K562 (cell line): Measurements from ENCODE around the gene PTGR2. TPM values are rescaled to one million over a fixed set of nuclear protein-coding genes. Genes with fewer than 3 reads are reported as not detected.

Source experiments
- CHD2 ChIP-seq: IDR thresholded peaks from 2 replicates; pipeline ENCODE4 v1.6.1; 2011; ENCODE audit warnings: low read depth, low read length
- ELF2 ChIP-seq: fragments of 250-450 bp; sonication (Bioruptor Pico); IDR thresholded peaks from 2 replicates; pipeline ENCODE4 v1.5.0; 2021; ENCODE audit warnings: mild to moderate bottlenecking
- FOXJ2 ChIP-seq: fragments of 200-800 bp; sonication (Bioruptor generic); IDR thresholded peaks from 2 replicates; pipeline ENCODE4 v1.6.1; 2016; ENCODE audit warnings: missing genetic modification characterization, missing compliant biosample characterization
- HNRNPH1 ChIP-seq: fragments of 200-400 bp; formaldehyde crosslinking; optimal IDR thresholded peaks from 2 replicates; pipeline ENCODE3; 2017; ENCODE audit warnings: low read depth, mild to moderate bottlenecking, low read length, moderate library complexity
- SIX5 ChIP-seq, 2 experiments: IDR thresholded peaks; 2 replicates each; pipeline ENCODE4 v1.6.1; 2011; ENCODE audit warnings: low read length in 2 of 2, borderline replicate concordance in 1 of 2, low read depth in 1 of 2, mild to moderate bottlenecking in 1 of 2, moderate library complexity in 1 of 2; ENCODE audit not compliant: insufficient read depth in 1 of 2
- SMAD4 ChIP-seq: fragments of 250-450 bp; sonication (Bioruptor Pico); conservative IDR thresholded peaks from 2 replicates; pipeline ENCODE4 v1.8.0; 2021; ENCODE audit warnings: inconsistent platforms, mild to moderate bottlenecking, moderate library complexity
- ZBTB8A ChIP-seq: fragments of 450-650 bp; IDR thresholded peaks from 2 replicates; pipeline ENCODE4 v1.6.1; 2018; ENCODE audit warnings: mild to moderate bottlenecking, moderate library complexity; ENCODE audit not compliant: partially characterized antibody
- ZNF324 ChIP-seq: fragments of 250-450 bp; sonication (Bioruptor Pico); IDR thresholded peaks from 2 replicates; pipeline ENCODE4 v1.4.0; 2020; ENCODE audit warnings: mild to moderate bottlenecking
- polyA plus RNA-seq, 8 experiments: library from polyadenylated mRNA; depleted of rRNA in 4 of 8; stranded (reverse) in 5 of 8; unstranded in 3 of 8; fragments of >200 nt; fragmentation: Nextera tagmentation in 2 of 8; fragmentation: Illumina TruSeq in 1 of 8; extraction: Ambion mirVana in 2 of 8; extraction: Trizol in 1 of 8; gene quantifications; 2 replicates each; pipeline versions ENCODE4 v1.2.1 to v1.2.3, GENCODE V29; 2011 to 2014; ENCODE audit warnings: inconsistent platforms in 1 of 8, missing spikeins in 1 of 8
- total RNA-seq, 7 experiments: library from RNA; depleted of rRNA in 6 of 7; stranded (reverse); fragments of >200 nt in 6 of 7; fragmentation: Illumina TruSeq in 2 of 7; extraction: Trizol in 2 of 7; gene quantifications; 2 replicates each; pipeline versions ENCODE4 v1.2.1 to v1.2.3, GENCODE V29; 2011 to 2021; ENCODE audit warnings: low replicate concordance in 1 of 7
- TF ChIP-seq, protein P1 (sequence below): fragments of 450-650 bp; IDR thresholded peaks from 2 replicates; pipeline ENCODE4 v1.6.1; 2016; ENCODE audit warnings: mild to moderate bottlenecking, moderate library complexity
- TF ChIP-seq, protein P2 (sequence below): IDR thresholded peaks from 2 replicates; pipeline ENCODE4 v1.6.1; 2011; ENCODE audit warnings: borderline replicate concordance, low read depth, mild to moderate bottlenecking, moderate library complexity, low read length; ENCODE audit not compliant: insufficient read depth, poor library complexity, severe bottlenecking
- TF ChIP-seq, protein P3 (sequence below): conservative IDR thresholded peaks from 2 replicates; pipeline ENCODE4 v1.6.1; 2011; ENCODE audit warnings: low read depth, mild to moderate bottlenecking, low read length; ENCODE audit not compliant: control insufficient read depth

Gene PTGR2
- total and polyA plus RNA-seq, 9 of the 15 experiments (the other 6 are each of a cell fraction or from before 2014, with no cell fraction given): 7.4 to 23.0 (median 13.0) TPM

DNA sequence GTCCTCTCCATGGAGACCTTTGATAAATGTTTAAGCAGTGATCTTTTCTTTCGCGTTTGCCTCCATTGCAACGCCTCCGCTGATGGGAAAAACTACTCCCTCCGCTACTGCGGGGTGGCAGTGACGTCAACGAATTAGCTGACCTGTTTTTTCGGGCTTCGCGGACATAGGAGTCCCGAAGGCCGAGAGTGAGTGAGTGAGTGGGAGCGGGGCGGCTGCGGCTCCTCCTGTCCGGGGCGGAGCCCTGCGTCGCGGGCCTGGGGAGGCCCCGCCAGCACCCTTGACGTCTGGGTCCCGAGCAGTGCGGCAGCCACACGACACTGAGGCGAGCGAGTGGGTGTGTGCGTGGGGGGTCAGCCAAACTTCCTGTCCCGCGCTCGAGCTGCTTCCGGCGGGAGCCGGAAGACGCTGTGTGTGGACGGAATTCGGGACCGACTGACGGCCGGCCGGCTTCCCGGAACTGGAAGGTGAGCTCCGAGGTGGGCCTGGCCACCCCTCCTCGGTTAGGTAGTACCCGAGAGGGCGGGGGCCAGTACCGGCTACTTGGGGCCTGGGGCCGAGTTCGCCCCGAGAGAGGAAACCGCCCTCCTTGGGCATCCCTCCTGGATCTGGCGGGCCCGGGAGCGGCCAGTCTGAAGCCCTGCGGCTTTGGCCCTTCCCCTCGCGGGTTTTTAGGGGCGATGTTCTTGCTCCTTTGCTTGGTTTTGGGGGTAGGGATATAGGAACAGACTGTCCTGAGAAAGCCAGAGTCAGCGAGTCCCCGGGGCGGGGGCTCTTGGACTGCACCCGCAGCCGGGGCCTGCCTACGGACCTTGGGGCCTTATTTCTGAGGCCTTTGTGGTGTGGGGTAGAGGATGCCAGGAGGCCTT is 35.1 kb downstream of the PTGR2 start, which contains the start of gene ZNF410 (continued):
- TF ChIP-seq, protein P1, sequence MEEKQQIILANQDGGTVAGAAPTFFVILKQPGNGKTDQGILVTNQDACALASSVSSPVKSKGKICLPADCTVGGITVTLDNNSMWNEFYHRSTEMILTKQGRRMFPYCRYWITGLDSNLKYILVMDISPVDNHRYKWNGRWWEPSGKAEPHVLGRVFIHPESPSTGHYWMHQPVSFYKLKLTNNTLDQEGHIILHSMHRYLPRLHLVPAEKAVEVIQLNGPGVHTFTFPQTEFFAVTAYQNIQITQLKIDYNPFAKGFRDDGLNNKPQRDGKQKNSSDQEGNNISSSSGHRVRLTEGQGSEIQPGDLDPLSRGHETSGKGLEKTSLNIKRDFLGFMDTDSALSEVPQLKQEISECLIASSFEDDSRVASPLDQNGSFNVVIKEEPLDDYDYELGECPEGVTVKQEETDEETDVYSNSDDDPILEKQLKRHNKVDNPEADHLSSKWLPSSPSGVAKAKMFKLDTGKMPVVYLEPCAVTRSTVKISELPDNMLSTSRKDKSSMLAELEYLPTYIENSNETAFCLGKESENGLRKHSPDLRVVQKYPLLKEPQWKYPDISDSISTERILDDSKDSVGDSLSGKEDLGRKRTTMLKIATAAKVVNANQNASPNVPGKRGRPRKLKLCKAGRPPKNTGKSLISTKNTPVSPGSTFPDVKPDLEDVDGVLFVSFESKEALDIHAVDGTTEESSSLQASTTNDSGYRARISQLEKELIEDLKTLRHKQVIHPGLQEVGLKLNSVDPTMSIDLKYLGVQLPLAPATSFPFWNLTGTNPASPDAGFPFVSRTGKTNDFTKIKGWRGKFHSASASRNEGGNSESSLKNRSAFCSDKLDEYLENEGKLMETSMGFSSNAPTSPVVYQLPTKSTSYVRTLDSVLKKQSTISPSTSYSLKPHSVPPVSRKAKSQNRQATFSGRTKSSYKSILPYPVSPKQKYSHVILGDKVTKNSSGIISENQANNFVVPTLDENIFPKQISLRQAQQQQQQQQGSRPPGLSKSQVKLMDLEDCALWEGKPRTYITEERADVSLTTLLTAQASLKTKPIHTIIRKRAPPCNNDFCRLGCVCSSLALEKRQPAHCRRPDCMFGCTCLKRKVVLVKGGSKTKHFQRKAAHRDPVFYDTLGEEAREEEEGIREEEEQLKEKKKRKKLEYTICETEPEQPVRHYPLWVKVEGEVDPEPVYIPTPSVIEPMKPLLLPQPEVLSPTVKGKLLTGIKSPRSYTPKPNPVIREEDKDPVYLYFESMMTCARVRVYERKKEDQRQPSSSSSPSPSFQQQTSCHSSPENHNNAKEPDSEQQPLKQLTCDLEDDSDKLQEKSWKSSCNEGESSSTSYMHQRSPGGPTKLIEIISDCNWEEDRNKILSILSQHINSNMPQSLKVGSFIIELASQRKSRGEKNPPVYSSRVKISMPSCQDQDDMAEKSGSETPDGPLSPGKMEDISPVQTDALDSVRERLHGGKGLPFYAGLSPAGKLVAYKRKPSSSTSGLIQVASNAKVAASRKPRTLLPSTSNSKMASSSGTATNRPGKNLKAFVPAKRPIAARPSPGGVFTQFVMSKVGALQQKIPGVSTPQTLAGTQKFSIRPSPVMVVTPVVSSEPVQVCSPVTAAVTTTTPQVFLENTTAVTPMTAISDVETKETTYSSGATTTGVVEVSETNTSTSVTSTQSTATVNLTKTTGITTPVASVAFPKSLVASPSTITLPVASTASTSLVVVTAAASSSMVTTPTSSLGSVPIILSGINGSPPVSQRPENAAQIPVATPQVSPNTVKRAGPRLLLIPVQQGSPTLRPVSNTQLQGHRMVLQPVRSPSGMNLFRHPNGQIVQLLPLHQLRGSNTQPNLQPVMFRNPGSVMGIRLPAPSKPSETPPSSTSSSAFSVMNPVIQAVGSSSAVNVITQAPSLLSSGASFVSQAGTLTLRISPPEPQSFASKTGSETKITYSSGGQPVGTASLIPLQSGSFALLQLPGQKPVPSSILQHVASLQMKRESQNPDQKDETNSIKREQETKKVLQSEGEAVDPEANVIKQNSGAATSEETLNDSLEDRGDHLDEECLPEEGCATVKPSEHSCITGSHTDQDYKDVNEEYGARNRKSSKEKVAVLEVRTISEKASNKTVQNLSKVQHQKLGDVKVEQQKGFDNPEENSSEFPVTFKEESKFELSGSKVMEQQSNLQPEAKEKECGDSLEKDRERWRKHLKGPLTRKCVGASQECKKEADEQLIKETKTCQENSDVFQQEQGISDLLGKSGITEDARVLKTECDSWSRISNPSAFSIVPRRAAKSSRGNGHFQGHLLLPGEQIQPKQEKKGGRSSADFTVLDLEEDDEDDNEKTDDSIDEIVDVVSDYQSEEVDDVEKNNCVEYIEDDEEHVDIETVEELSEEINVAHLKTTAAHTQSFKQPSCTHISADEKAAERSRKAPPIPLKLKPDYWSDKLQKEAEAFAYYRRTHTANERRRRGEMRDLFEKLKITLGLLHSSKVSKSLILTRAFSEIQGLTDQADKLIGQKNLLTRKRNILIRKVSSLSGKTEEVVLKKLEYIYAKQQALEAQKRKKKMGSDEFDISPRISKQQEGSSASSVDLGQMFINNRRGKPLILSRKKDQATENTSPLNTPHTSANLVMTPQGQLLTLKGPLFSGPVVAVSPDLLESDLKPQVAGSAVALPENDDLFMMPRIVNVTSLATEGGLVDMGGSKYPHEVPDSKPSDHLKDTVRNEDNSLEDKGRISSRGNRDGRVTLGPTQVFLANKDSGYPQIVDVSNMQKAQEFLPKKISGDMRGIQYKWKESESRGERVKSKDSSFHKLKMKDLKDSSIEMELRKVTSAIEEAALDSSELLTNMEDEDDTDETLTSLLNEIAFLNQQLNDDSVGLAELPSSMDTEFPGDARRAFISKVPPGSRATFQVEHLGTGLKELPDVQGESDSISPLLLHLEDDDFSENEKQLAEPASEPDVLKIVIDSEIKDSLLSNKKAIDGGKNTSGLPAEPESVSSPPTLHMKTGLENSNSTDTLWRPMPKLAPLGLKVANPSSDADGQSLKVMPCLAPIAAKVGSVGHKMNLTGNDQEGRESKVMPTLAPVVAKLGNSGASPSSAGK: no peak; the same call in 1 of the 2 replicates
- TF ChIP-seq, protein P2, sequence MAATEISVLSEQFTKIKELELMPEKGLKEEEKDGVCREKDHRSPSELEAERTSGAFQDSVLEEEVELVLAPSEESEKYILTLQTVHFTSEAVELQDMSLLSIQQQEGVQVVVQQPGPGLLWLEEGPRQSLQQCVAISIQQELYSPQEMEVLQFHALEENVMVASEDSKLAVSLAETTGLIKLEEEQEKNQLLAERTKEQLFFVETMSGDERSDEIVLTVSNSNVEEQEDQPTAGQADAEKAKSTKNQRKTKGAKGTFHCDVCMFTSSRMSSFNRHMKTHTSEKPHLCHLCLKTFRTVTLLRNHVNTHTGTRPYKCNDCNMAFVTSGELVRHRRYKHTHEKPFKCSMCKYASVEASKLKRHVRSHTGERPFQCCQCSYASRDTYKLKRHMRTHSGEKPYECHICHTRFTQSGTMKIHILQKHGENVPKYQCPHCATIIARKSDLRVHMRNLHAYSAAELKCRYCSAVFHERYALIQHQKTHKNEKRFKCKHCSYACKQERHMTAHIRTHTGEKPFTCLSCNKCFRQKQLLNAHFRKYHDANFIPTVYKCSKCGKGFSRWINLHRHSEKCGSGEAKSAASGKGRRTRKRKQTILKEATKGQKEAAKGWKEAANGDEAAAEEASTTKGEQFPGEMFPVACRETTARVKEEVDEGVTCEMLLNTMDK: no peak
- TF ChIP-seq FOXJ2 (tag): no peak
- peak; percentile 76 for TF ChIP-seq ELF2 (CRISPR knock-in tag)
- no peak for TF ChIP-seq ZNF324
- no peak for TF ChIP-seq CHD2
- TF ChIP-seq HNRNPH1: no peak
- 0 out of 2 replicates have a peak, but pooled peaks have one; percentile 66 for TF ChIP-seq SMAD4
- TF ChIP-seq ZBTB8A: no peak
- TF ChIP-seq, protein P3, sequence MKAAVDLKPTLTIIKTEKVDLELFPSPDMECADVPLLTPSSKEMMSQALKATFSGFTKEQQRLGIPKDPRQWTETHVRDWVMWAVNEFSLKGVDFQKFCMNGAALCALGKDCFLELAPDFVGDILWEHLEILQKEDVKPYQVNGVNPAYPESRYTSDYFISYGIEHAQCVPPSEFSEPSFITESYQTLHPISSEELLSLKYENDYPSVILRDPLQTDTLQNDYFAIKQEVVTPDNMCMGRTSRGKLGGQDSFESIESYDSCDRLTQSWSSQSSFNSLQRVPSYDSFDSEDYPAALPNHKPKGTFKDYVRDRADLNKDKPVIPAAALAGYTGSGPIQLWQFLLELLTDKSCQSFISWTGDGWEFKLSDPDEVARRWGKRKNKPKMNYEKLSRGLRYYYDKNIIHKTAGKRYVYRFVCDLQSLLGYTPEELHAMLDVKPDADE: peak; percentile 66; the same call in 1 of the 2 replicates
- no peak; a peak in 1 of 4 replicates for TF ChIP-seq SIX5 (IDR thresholded peaks at IDR 0.05; ENCODE audit: borderline replicate concordance in 1 of 2, insufficient read depth in 1 of 2, low read depth in 1 of 2, low read length in 2 of 2)
